Duodenal mucosa (tissue), 2 donors: Measurements from ENCODE around the gene FOLR2.

Source experiments
- H3K27ac ChIP-seq: one replicate; pipeline ENCODE4 v1.7.0; 2013; ENCODE audit warnings: low read depth, low read length
- H3K27me3 ChIP-seq, 2 donors: one replicate each; pipeline ENCODE4 v1.7.0; 2013; ENCODE audit warnings: low read length in 2 of 2, control low read depth in 1 of 2; ENCODE audit not compliant: insufficient read depth in 2 of 2, control insufficient read depth in 1 of 2
- H3K36me3 ChIP-seq, 2 donors: one replicate each; pipeline ENCODE4 v1.7.0; 2013; ENCODE audit warnings: low read length in 2 of 2, control low read depth in 1 of 2; ENCODE audit not compliant: insufficient read depth in 2 of 2, control insufficient read depth in 1 of 2
- H3K4me1 ChIP-seq, 2 donors: one replicate each; pipeline ENCODE4 v1.7.0; 2013; ENCODE audit warnings: low read length in 2 of 2, control low read depth in 1 of 2; ENCODE audit not compliant: insufficient read depth in 2 of 2, control insufficient read depth in 1 of 2
- H3K4me3 ChIP-seq, 2 donors: one replicate each; pipeline ENCODE4 v1.7.0; 2013; ENCODE audit warnings: low read length in 2 of 2, low read depth in 1 of 2
- H3K9ac ChIP-seq, 2 donors: one replicate each; pipeline ENCODE4 v1.7.0; 2013; ENCODE audit warnings: low read length in 2 of 2, low read depth in 1 of 2
- H3K9me3 ChIP-seq, 2 donors: one replicate each; pipeline ENCODE4 v1.7.0; 2013; ENCODE audit warnings: low read length in 2 of 2, control low read depth in 1 of 2; ENCODE audit not compliant: control insufficient read depth in 1 of 2

Gene FOLR2

DNA sequence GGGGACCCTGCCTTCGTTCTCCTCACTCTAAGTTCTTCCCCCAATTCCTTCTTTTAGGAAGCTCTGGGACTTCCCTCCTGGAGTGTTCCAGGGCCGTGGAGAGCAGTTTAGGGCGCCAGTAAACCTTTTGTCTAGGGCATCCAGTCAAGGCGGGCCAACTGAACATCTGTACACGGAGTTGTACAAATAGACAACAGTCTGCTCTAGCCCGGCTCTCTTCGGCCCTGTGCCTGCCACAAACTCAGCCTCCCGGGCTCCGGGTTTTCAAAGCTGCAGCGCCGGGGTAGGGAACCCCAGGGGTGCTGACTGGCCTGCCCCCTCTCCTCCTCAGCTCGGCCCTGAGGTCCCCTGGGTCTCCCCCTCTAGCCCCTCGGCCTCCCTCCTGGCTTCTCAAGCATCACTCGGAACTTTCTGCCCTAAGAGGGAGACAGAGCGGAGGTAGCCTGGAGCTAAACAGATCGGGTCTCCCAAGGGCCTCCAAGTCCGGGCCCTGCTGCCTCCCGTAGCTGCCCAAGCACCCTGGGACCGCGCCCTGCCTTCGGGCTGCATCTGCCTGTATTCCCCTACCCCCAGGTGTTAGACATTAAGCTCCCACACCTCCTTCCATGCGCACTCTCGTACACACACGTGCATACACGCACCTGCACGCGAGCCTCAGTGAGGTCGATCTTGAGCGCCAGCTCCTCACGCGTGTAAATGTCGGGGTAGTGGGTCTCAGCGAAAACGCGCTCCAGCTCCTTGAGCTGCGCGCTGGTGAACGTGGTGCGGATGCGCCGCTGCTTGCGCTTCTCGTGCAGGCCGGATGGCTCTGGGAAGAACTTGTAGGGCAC lies 24.1 kb downstream of the FOLR2 start:
- no peak overlapping the region for H3K27ac ChIP-seq
- peaks cover 23 to 28% of the 10 kb centered on the region in 2 donors for H3K4me1 ChIP-seq
- H3K4me3 ChIP-seq = peak overlapping the region; percentile 40 to 48

DNA sequence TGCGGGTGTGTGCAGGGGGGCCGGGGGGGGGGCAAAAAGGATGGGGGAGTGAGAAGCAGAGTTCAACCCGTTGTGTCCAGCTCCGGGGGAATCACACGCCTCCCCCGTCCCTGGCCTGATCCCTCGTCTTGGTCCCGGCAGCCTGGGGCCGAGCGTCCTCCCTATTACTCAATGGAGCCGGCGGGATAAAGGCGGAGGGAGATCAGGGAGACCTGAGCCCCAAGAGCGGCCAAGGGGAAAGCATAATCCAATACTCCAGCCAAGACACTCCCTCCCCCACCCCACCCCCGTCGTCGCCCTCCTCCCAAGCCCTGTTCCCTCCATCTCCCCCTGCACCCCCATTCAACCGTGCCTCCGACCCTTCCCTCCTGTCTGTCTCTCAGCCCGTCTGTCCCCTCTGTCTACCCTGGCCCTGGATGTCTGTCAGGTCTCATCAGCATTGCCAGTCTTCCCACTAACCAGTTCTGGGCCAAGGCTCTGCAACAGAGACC lies 24.7 kb downstream of the FOLR2 start:
- no peak overlapping the region for H3K27ac ChIP-seq
- H3K27me3 ChIP-seq = peaks cover 37 to 59% of the 10 kb centered on the region in 2 donors

More for the DNA sequence above, 24.1 kb downstream of the FOLR2 start:
- Histone ChIP-seq H3K9me3 (no peaks in the 10 kb centered on the region), H3K36me3 (peaks cover 5 to 20% of the 10 kb centered on the region in 2 donors), H3K9ac (peak overlapping the region in 1 of 2 donors; percentile 38), H3K27me3 (peaks cover 36 to 53% of the 10 kb centered on the region in 2 donors)

DNA sequence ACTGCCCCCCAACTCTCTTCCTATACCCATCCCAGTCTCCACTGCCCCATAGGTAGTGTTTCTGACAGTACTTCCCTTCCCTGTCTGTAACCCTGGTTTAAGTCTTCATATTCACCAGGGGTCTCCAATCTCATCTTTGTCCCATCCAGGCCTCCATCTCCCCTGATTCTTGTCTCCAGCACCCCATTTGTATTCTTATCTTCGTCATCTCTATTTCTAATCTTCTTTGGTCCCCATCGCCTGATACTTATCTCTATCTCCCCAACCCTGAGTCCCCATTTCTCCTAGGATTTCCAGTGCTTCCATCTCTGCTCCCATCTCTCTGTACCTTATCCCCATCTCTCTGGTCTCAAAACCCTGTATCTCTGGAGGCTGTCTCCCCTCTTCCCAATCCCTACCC lies 25.5 kb downstream of the FOLR2 start:
- Histone ChIP-seq H3K27me3 (peaks cover 44 to 67% of the 10 kb centered on the region in 2 donors), H3K4me1 (peaks cover 23 to 28% of the 10 kb centered on the region in 2 donors), H3K4me3 (no peak overlapping the region), H3K9me3 (no peaks in the 10 kb centered on the region), H3K9ac (no peak overlapping the region), H3K27ac (no peak overlapping the region), H3K36me3 (peaks cover 4 to 7% of the 10 kb centered on the region in 2 donors)

More for the DNA sequence above, 24.7 kb downstream of the FOLR2 start:
- peaks cover 4 to 15% of the 10 kb centered on the region in 2 donors for H3K36me3 ChIP-seq
- no peak overlapping the region for H3K4me3 ChIP-seq
- H3K9ac ChIP-seq = no peak overlapping the region
- H3K4me1 ChIP-seq = peaks cover 23 to 28% of the 10 kb centered on the region in 2 donors
- no peaks in the 10 kb centered on the region for H3K9me3 ChIP-seq

DNA sequence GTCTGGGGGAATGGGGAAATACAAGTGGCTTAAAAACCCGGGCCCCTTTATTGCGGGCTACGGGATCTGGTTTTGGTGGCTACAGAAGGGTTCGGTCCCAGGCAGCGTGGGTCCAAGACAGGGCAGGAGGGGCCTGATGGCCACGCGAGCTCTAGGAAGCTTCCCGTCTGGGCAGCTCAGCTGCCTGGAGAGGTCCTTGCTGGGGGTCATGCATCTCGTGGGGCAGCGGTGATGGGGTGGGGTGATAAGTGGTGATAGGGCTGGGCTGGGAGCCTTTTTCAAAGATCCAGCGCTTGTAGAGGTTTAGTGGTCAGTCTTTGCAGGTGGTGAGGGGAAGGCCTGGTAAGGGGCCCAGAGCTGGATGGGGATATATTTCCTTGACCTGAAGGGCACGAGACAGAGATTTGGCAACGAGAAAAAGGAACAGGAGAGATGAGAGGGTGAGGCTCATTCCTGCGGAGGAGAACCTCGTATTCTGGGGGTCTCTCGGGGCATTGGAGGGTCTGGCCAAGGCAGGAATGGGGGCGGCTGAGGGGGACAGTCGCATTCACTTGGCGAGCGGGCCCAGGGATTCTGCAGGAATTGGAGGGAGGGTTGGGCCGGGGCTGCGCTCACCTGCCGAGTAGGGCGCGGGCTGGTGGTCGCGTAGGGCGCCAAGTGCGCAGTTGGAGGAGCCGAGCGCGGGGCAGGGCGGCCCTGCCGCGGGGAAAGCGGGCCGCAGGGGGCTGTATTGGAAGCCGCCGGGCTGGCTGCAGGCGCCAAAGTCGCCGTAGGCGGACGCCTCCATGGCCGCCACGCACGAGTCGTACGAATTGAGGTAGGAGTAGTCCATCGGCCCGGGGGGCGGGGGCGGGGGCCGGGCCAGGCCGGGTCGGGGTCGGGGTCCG lies 26.8 kb downstream of the FOLR2 start:
- H3K27ac ChIP-seq = no peak overlapping the region
- H3K36me3 ChIP-seq = peaks cover 0 to under 1% of the 10 kb centered on the region in 2 donors
- peaks cover 14 to 20% of the 10 kb centered on the region in 2 donors for H3K4me1 ChIP-seq
- H3K27me3 ChIP-seq = peaks cover 52 to 76% of the 10 kb centered on the region in 2 donors
- H3K9ac ChIP-seq = no peak overlapping the region
- H3K4me3 ChIP-seq = no peak overlapping the region
- H3K9me3 ChIP-seq = no peaks in the 10 kb centered on the region

DNA sequence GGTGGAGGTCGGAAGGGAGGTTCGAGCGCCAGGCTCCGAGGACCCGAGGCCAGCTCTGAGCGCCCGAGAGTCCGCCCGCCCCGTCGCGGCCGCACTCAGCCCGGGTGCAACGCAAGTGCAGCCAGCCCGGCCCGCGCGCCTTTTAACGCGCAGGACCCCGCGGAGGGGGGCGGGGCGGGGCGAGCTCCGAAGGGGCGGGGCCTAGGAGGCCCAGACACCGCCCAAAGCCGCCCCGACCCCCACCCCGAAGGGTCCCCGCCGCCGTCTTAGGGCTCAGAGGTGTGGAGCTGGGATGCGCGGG lies 27.4 kb downstream of the FOLR2 start, which contains the start of gene PHOX2A:
Gene PHOX2A (minus strand): TSS at position 117 of the 301 bp plus-strand sequence. CDS start 172 bp downstream, outside the sequence.
- H3K36me3 ChIP-seq = no peaks in the 10 kb centered on the region
- peaks cover 57 to 81% of the 10 kb centered on the region in 2 donors for H3K27me3 ChIP-seq
- no peak within 1 kb of the TSS for H3K27ac ChIP-seq
- H3K9ac ChIP-seq = no peak within 1 kb of the TSS
- no peak within 1 kb of the TSS for H3K4me3 ChIP-seq
- peaks cover 10 to 17% of the 10 kb centered on the region in 2 donors for H3K4me1 ChIP-seq
- H3K9me3 ChIP-seq = no peaks in the 10 kb centered on the region

DNA sequence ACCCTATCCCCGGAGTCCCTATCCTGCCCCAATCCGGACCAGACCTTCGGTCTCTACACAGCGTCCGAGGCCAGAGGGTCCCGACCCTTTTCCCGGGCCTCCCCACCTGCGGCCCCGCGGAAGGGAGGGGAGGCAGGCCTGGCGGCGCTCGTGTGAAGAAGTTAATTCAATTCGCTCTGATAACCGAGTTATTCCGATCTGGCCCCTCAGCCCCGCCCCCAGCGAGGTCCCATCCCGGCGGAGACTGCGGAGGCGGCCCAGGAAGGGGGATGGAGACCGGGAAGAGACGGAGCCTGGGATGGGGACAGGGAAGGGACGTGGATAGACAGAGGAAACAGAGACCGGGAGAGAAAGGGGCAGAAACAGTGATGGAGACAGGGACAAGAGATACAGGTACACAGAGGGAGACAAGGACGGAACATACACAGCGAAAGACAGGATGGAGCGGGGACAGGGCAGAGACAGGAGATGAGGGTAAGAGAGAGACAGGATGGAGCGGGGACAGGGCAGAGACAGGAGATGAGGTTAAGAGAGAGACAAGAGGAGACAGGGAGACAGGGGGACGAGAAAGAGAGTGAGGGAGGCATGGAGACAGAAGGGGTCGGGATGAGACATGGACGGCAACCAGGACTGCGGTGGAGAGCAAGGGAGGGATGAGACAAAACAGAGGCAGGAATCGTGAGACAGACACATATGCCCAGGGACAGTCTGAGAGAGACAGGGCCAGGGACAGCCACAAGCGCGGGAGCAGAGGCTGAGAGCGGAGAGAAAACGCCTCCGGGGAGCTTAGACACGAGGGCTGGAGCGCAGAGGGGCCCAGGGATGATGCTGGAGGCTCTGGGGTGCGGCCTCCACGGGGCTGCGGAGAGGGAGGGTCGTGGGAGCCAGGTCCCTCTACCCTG lies 28.0 kb downstream of the FOLR2 start:
- Histone ChIP-seq H3K4me1 (peaks cover 4 to 11% of the 10 kb centered on the region in 2 donors), H3K9me3 (no peaks in the 10 kb centered on the region), H3K27ac (no peak overlapping the region), H3K4me3 (no peak overlapping the region), H3K36me3 (no peaks in the 10 kb centered on the region), H3K27me3 (peaks cover 54 to 75% of the 10 kb centered on the region in 2 donors), H3K9ac (no peak overlapping the region)

DNA sequence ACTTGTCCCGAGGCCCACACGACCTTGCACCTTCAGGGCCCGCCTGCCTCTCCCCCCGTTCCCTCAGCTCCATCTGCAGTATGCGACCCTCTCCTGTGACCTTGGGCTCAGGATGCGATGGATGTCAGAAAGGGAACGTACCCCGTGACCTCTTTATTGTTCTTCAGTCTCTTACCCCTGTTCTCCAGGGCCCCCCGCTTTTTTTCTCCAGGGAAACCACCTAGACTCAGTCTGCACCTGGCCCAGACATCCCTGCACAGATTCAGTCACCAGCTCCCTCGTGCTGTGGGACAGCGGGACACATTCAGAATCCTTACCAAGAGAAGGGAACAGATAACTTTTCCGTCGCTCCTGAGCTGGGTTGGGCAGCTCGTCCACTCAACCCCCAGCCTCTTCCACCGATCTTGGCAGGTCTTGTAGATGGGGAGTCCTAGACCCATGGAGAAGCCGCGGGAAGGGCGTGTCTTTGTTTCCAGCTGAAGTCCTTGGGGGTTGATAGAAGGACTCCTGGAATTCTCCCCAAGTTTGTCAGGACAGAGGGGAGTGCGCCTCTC lies 28.7 kb downstream of the FOLR2 start:
- no peak overlapping the region for H3K4me3 ChIP-seq
- H3K27me3 ChIP-seq = peaks cover 53 to 73% of the 10 kb centered on the region in 2 donors
- H3K27ac ChIP-seq = no peak overlapping the region
- H3K4me1 ChIP-seq = peaks cover 4 to 7% of the 10 kb centered on the region in 2 donors
- no peak overlapping the region for H3K9ac ChIP-seq
- no peaks in the 10 kb centered on the region for H3K9me3 ChIP-seq
- H3K36me3 ChIP-seq = no peaks in the 10 kb centered on the region

DNA sequence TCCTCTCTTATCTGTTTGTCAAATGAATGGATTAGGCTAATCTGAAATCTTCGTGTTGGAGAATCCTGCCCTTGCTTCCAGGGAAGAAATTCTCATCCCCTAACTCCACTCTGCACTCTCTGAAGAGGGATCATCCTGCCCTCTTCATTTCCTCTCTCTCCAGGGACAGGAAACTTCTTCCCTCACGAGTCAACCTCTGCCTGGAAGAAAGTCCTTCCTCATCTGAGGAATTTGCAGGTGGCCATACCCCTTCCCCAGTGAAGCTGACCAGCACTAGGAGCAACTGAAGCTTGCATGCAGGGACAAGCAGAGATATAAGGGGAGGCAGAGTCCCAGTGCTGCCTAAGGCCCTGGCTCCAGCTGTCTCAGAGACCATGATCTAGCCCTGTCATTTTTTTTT lies 31.0 kb downstream of the FOLR2 start:
- H3K27me3 ChIP-seq = peaks cover 46 to 55% of the 10 kb centered on the region in 2 donors

DNA sequence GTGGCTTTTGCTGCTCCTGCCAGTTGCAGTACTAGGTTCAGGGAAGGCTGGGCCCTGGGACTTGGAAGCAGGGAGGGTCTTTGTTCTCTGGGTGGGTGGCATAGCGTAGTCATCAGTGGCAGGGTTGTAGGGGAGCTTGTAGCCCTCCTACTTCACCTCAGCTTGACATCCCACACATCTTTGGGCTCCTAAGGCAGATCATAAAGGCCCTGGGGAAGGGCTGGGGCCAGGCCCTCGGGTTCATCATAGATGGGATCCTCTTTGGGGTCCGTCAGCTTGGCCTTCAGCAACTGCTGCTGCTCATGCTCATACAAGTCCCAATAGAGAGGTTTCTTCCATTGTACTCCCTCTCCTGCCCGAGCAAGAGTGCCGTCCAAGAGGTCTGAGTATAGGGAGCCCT lies 33.4 kb downstream of the FOLR2 start:
- H3K27ac ChIP-seq = no peak overlapping the region
- no peaks in the 10 kb centered on the region for H3K9me3 ChIP-seq
- H3K27me3 ChIP-seq = peaks cover 28 to 36% of the 10 kb centered on the region in 2 donors
- no peak overlapping the region for H3K9ac ChIP-seq
- H3K36me3 ChIP-seq = no peaks in the 10 kb centered on the region
- no peaks in the 10 kb centered on the region for H3K4me1 ChIP-seq
- no peak overlapping the region for H3K4me3 ChIP-seq

More for the DNA sequence above, 31.0 kb downstream of the FOLR2 start:
- Histone ChIP-seq H3K36me3 (no peaks in the 10 kb centered on the region), H3K9me3 (no peaks in the 10 kb centered on the region), H3K9ac (no peak overlapping the region), H3K4me3 (no peak overlapping the region), H3K27ac (no peak overlapping the region), H3K4me1 (no peaks in the 10 kb centered on the region)
